Astrocyte of the spinal cord (primary cell): ENCODE measurements around the gene CTNNAL1.
A peak's percentile ranks its signal among the peaks of the same experiment; 100 is the strongest.

Source experiments
- DNase-seq: peaks from one replicate; pipeline ENCODE4 v3.0.0; 2011; ENCODE audit warnings: low read depth, low spot score
- H3K4me3 ChIP-seq: 2 replicates; pipeline ENCODE4 v1.5.1; 2011; ENCODE audit warnings: low read depth, mild to moderate bottlenecking, low read length, moderate library complexity
- in situ Hi-C: cut with HindIII; loops from 2 replicates; pipeline ENCODE4 v1.10.0; 2017; ENCODE audit warnings: low sequenced_read_pairs
- TF ChIP-seq, protein P1 (sequence below): IDR thresholded peaks from 2 replicates; pipeline ENCODE4 v1.5.1; 2012; ENCODE audit warnings: low read depth, mild to moderate bottlenecking, low read length, inconsistent platforms

CTNNAL1 gene

GRCh38 chr9:108963459-108964143 lies 49.7 kb downstream of the CTNNAL1 start:
- peak; percentile 12 for DNase-seq
- TF ChIP-seq, protein P1, sequence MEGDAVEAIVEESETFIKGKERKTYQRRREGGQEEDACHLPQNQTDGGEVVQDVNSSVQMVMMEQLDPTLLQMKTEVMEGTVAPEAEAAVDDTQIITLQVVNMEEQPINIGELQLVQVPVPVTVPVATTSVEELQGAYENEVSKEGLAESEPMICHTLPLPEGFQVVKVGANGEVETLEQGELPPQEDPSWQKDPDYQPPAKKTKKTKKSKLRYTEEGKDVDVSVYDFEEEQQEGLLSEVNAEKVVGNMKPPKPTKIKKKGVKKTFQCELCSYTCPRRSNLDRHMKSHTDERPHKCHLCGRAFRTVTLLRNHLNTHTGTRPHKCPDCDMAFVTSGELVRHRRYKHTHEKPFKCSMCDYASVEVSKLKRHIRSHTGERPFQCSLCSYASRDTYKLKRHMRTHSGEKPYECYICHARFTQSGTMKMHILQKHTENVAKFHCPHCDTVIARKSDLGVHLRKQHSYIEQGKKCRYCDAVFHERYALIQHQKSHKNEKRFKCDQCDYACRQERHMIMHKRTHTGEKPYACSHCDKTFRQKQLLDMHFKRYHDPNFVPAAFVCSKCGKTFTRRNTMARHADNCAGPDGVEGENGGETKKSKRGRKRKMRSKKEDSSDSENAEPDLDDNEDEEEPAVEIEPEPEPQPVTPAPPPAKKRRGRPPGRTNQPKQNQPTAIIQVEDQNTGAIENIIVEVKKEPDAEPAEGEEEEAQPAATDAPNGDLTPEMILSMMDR: no peak
- in situ Hi-C loops: no loop called here
- H3K4me3 ChIP-seq: no peak overlapping the region

- no peak for DNase-seq
- TF ChIP-seq, protein P1: no peak
- in situ Hi-C loops: no loop called here
- H3K4me3 ChIP-seq: no peak overlapping the region
Observed at GRCh38 chr9:108961151-108961550, 52.1 kb downstream of the CTNNAL1 start.

GRCh38 chr9:108960331-108960730 lies 53.0 kb downstream of the CTNNAL1 start:
- no peak overlapping the region for H3K4me3 ChIP-seq
- TF ChIP-seq, protein P1: no peak
- in situ Hi-C loops: no loop called here
- no peak for DNase-seq

- no peak for DNase-seq
- in situ Hi-C loops: no loop called here
- TF ChIP-seq, protein P1: no peak
- no peak overlapping the region for H3K4me3 ChIP-seq
Observed at GRCh38 chr9:108956631-108957026, 56.7 kb downstream of the CTNNAL1 start.

DNA sequence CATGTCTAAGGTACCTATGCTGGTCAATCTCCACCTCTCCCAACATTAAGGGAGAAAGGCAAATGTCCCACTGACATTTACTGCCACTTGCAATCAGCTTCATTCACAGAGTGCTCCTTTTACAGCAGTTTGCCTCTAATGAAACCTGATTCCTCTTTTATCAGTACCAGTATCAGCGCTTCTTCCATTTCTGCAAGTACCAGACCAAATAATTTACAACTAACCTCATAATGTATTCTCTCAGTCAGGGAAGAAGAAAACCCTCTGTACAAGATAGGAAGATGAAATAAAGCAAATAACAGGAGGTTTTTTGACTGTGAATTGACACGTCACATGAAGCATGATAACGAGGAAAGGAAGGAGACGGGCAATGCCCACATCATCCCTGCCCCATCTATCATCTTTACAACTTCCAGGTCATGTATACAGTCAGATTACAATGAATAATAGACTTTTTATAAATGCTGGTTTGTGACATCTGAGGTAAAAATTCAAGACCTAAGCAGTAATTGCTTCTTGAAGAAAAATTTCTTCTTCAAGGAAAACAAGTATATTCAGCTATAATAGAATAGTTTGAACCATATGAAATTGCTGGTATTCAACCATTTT lies 57.2 kb downstream of the CTNNAL1 start:
- H3K4me3 ChIP-seq: no peak overlapping the region
- in situ Hi-C loops: no loop called here
- TF ChIP-seq, protein P1: no peak
- DNase-seq: no peak

GRCh38 chr9:108953983-108954574 lies 59.2 kb downstream of the CTNNAL1 start:
- no peak overlapping the region for H3K4me3 ChIP-seq
- in situ Hi-C loops: no loop called here
- TF ChIP-seq, protein P1: peak; percentile 63
- peak; percentile 70 for DNase-seq
